Smooth muscle cell (in vitro differentiated cells): ENCODE data around the gene RRM2. TPM values are rescaled to one million over a fixed set of nuclear protein-coding genes. Genes with fewer than 3 reads are reported as not detected.

Experiments used
- DNase-seq: peaks from one replicate; lab custom pipeline; 2025; ENCODE audit not compliant: unreplicated experiment; lab: John Stamatoyannopoulos, UW
- H2AFZ ChIP-seq: fragments of 200-600 bp; sonication (generic); 2 replicates; pipeline ENCODE4 v1.6.0; 2016; ENCODE audit warnings: antibody characterized with exemption, low read depth, mild to moderate bottlenecking
- H3F3A ChIP-seq: fragments of 200-600 bp; sonication (generic); 2 replicates; pipeline ENCODE4 v1.6.0; 2017; ENCODE audit warnings: antibody characterized with exemption, low read depth
- H3K27ac ChIP-seq: fragments of 200-600 bp; sonication (generic); 2 replicates; pipeline ENCODE4 v1.5.1; 2016; ENCODE audit warnings: low read depth, mild to moderate bottlenecking
- H3K27me3 ChIP-seq: fragments of 200-600 bp; sonication (generic); 2 replicates; pipeline ENCODE4 v1.6.1; 2016; ENCODE audit warnings: low read depth, mild to moderate bottlenecking
- H3K36me3 ChIP-seq: fragments of 200-600 bp; sonication (generic); 2 replicates; pipeline ENCODE4 v1.5.1; 2016; ENCODE audit warnings: low read depth
- H3K4me1 ChIP-seq: fragments of 200-600 bp; sonication (generic); 2 replicates; pipeline ENCODE4 v1.5.1; 2016; ENCODE audit warnings: low read depth
- H3K4me2 ChIP-seq: fragments of 200-600 bp; sonication (generic); 2 replicates; pipeline ENCODE4 v1.6.0; 2016; ENCODE audit warnings: mild to moderate bottlenecking
- H3K4me3 ChIP-seq: fragments of 200-600 bp; sonication (generic); 2 replicates; pipeline ENCODE4 v1.5.1; 2016; ENCODE audit warnings: mild to moderate bottlenecking
- H3K79me2 ChIP-seq: fragments of 200-600 bp; sonication (generic); 2 replicates; pipeline ENCODE4 v1.6.0; 2016; ENCODE audit warnings: low read depth, mild to moderate bottlenecking
- H3K9ac ChIP-seq: fragments of 200-600 bp; sonication (generic); 2 replicates; pipeline ENCODE4 v1.6.0; 2016; ENCODE audit warnings: low read depth
- H3K9me3 ChIP-seq: fragments of 200-600 bp; sonication (generic); replicated peaks from 2 replicates; pipeline ENCODE4 v1.5.1; 2016; ENCODE audit warnings: low read depth
- H4K20me1 ChIP-seq: fragments of 200-600 bp; sonication (generic); 2 replicates; pipeline ENCODE4 v1.6.0; 2016; ENCODE audit warnings: low read depth
- WGBS: methylation state at CpG from one replicate; pipeline ENCODE4 v1.1.7; 2016; ENCODE audit warnings: low lambda C conversion rate; 5-methylcytosine and 5-hydroxymethylcytosine counted together
- polyA plus RNA-seq: library from polyadenylated mRNA; unstranded; fragments of >200 nt; fragmentation: Nextera tagmentation; extraction: Ambion mirVana; gene quantifications from 2 replicates; pipeline ENCODE4 v1.2.1, GENCODE V29; 2016
- total RNA-seq: library from RNA; depleted of rRNA; stranded (reverse); fragments of >200 nt; gene quantifications from 2 replicates; pipeline ENCODE4 v1.2.3, GENCODE V29; 2014
- TF ChIP-seq, protein P1 (sequence below): fragments of 200-600 bp; sonication (generic); IDR thresholded peaks from 2 replicates; pipeline ENCODE4 v1.5.1; 2017; ENCODE audit warnings: borderline replicate concordance, mild to moderate bottlenecking, antibody characterized with exemption; ENCODE audit not compliant: insufficient read depth, poor library complexity, severe bottlenecking

The RRM2 gene
- total and polyA plus RNA-seq, 2 experiments from 2014 or later: 22.7 to 102 TPM

DNA sequence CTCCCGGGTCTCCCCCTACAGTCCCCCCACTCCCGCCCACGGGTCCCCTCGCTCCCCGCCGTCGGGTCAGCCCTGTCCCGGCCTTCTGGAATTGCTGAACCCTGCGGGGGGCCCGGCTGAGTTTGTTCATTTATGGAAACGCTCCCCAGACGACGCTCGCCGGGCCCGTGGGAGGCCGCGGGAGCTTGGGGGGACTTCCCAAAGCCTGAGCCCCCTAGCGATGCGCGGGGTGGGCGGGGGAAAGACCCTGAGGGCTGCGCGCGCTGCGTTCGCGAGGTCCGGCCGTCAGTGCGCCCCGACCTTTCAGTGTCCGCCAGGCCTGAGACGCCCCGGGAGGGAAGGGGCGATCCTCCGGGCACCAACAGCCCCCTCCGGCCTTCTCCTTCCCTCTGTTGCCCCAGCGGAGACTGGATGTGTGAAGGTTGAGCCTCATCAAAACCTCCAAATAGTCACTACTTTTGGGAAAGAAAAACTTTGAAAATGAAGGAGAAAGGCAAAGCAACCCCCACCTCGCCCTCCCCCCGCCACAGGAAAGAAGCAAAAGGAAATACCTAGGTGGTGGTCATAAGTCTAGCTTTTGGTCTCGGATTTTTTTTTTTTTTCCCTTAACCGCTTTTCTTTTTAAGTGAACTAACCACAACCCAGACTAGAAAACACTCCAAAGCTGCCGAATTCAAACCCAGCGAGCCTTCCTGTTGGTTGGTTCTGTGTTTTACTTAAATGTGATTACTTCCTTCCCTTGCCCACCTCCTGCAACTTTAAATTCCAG lies 41.8 kb upstream of the RRM2 start:
- no peak for DNase-seq
- Histone ChIP-seq H3F3A (peaks cover 8% of the 10 kb centered on the region), H3K36me3 (no peaks in the 10 kb centered on the region), H3K4me2 (peak overlapping the region; percentile 73), H3K79me2 (no peaks in the 10 kb centered on the region), H3K9ac (no peak overlapping the region), H3K4me3 (peak overlapping the region; percentile 74), H3K9me3 (no peaks in the 10 kb centered on the region), H3K4me1 (no peaks in the 10 kb centered on the region), H2AFZ (peak overlapping the region; percentile 78), H3K27ac (no peak overlapping the region), H3K27me3 (peaks cover 43% of the 10 kb centered on the region), H4K20me1 (no peaks in the 10 kb centered on the region)
- TF ChIP-seq, protein P1, sequence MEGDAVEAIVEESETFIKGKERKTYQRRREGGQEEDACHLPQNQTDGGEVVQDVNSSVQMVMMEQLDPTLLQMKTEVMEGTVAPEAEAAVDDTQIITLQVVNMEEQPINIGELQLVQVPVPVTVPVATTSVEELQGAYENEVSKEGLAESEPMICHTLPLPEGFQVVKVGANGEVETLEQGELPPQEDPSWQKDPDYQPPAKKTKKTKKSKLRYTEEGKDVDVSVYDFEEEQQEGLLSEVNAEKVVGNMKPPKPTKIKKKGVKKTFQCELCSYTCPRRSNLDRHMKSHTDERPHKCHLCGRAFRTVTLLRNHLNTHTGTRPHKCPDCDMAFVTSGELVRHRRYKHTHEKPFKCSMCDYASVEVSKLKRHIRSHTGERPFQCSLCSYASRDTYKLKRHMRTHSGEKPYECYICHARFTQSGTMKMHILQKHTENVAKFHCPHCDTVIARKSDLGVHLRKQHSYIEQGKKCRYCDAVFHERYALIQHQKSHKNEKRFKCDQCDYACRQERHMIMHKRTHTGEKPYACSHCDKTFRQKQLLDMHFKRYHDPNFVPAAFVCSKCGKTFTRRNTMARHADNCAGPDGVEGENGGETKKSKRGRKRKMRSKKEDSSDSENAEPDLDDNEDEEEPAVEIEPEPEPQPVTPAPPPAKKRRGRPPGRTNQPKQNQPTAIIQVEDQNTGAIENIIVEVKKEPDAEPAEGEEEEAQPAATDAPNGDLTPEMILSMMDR: no peak
- WGBS: 23% methylated on average over 31 of the region's 45 CpGs

DNA sequence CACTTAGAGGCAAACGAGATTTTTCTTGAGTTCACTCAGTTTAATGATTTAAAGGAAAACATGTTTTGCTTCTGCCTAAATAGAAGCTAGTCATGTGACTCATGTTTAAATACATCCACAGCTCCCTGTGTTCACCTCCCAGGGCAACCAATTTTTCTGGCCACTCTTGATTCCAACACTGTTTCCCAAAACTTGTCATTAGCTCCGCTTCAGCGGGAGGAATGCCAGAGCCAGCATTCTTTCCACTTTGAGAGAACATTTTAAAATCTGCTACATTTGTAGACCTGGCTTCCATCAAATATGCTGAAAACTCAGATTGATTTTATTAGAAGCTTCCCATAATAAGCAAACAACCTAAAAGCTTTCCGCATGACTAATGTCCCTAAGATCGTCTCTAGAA lies 39.5 kb upstream of the RRM2 start:
- Histone ChIP-seq H3K36me3 (no peaks in the 10 kb centered on the region), H3K27ac (no peak overlapping the region), H3K9ac (no peak overlapping the region), H3K4me2 (peak overlapping the region; percentile 8), H3K79me2 (no peaks in the 10 kb centered on the region), H4K20me1 (no peaks in the 10 kb centered on the region), H3K4me1 (no peaks in the 10 kb centered on the region), H3K27me3 (peaks cover 20% of the 10 kb centered on the region), H3K4me3 (no peak overlapping the region), H3K9me3 (no peaks in the 10 kb centered on the region), H3F3A (peaks cover 8% of the 10 kb centered on the region), H2AFZ (no peak overlapping the region)
- 40% methylated on average over 5 of the region's 5 CpGs for WGBS
- TF ChIP-seq, protein P1: no peak
- DNase-seq: no peak

- Histone ChIP-seq H3K36me3 (no peaks in the 10 kb centered on the region), H4K20me1 (no peaks in the 10 kb centered on the region), H3K9ac (no peak overlapping the region), H3K4me2 (no peak overlapping the region), H3F3A (peaks cover 8% of the 10 kb centered on the region), H3K27ac (no peak overlapping the region), H3K9me3 (no peaks in the 10 kb centered on the region), H3K79me2 (no peaks in the 10 kb centered on the region), H2AFZ (no peak overlapping the region), H3K27me3 (peaks cover 17% of the 10 kb centered on the region), H3K4me1 (no peaks in the 10 kb centered on the region), H3K4me3 (no peak overlapping the region)
- no peak for DNase-seq
- TF ChIP-seq, protein P1: no peak
- 84% methylated on average over 13 of the region's 13 CpGs for WGBS
Observed at GRCh38 chr2:10083692-10084211, 38.8 kb upstream of the RRM2 start.
